ENCODE measurements around the gene MRPS16. TPM values are rescaled to one million over a fixed set of nuclear protein-coding genes. Genes with fewer than 3 reads are reported as not detected.

MRPS16 gene
- total RNA-seq, 4 donors from 2014 or later = 30.3 to 50.3 (median 43.8) TPM

DNA sequence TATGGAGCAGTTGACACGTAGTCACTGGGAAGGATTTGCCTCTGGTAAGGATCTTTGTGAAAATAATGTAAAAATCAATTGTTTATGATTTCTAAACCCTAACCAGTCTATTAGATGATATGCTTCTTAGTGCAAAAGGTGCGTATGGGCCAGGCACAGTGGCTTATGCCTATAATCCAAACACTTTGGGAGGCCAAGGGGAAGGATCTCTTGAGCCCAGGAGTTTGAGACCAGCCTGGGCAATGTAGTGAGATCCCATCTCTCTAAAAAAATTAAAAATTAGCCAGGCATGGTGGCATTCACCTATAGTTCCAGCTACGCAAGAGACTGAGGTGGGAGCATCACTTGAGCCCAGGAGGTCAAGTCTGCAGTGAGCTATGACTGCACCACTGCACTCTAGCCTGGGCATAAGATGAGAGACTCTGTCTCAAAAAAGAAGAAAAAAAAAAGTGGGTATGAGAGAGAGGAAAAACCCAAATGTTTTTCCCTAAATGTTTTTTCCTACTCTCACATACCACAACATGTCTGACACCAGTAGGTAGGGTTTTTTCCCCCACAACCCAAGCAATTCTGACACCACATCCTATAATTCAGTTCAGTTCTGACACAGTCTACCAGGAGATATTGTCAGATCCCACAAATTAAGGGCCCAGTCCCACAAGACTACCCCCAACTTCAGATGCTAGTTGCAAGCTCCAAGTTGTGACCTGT lies 41.9 kb downstream of the MRPS16 start:
- no peak overlapping the region for H3K27ac ChIP-seq

DNA sequence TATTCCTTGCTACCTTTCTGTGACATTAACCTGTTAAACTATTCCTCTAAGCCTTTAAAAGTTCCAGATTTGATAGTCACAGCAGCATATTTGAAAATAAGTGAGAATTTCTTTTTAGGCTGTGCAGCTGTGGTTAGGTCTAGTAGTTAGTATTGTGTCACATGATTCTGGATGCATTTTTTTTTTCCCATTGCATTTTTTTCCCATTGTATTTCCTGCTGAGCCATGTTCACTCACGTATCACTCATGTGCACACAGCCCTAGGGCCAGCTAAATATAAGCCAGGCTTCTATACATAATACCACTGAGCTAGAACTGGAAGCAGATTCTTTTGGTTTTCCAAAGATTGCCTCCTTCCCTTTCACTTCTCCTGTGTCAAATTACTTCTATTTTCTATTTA lies 42.7 kb downstream of the MRPS16 start:
- no peak overlapping the region for H3K4me3 ChIP-seq
- no peaks in the 10 kb centered on the region for H3K27me3 ChIP-seq
- DNase-seq (ENCODE audit: low spot score in 2 of 2) = no peak
- H3K36me3 ChIP-seq = peaks cover 18% of the 10 kb centered on the region
- H3K27ac ChIP-seq = no peak overlapping the region
- H3K4me1 ChIP-seq = no peaks in the 10 kb centered on the region
- TF ChIP-seq, protein P1, sequence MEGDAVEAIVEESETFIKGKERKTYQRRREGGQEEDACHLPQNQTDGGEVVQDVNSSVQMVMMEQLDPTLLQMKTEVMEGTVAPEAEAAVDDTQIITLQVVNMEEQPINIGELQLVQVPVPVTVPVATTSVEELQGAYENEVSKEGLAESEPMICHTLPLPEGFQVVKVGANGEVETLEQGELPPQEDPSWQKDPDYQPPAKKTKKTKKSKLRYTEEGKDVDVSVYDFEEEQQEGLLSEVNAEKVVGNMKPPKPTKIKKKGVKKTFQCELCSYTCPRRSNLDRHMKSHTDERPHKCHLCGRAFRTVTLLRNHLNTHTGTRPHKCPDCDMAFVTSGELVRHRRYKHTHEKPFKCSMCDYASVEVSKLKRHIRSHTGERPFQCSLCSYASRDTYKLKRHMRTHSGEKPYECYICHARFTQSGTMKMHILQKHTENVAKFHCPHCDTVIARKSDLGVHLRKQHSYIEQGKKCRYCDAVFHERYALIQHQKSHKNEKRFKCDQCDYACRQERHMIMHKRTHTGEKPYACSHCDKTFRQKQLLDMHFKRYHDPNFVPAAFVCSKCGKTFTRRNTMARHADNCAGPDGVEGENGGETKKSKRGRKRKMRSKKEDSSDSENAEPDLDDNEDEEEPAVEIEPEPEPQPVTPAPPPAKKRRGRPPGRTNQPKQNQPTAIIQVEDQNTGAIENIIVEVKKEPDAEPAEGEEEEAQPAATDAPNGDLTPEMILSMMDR (IDR thresholded peaks at IDR 0.05) = no peak
- TF ChIP-seq POLR2A (IDR thresholded peaks at IDR 0.05) = no peak
- TF ChIP-seq POLR2AphosphoS5 (IDR thresholded peaks at IDR 0.05) = no peak
- no peak for TF ChIP-seq EP300 (IDR thresholded peaks at IDR 0.05)
- H3K9me3 ChIP-seq = no peaks in the 10 kb centered on the region
- 23% methylated on average over 1 of the region's 1 CpG for WGBS

More for the DNA sequence above, 41.9 kb downstream of the MRPS16 start:
- TF ChIP-seq POLR2AphosphoS5 (IDR thresholded peaks at IDR 0.05) = no peak
- no peaks in the 10 kb centered on the region for H3K9me3 ChIP-seq
- no peaks in the 10 kb centered on the region for H3K27me3 ChIP-seq
- DNase-seq (ENCODE audit: low spot score in 2 of 2) = no peak
- 93% methylated on average over 3 of the region's 3 CpGs for WGBS
- H3K4me1 ChIP-seq = no peaks in the 10 kb centered on the region
- H3K36me3 ChIP-seq = peaks cover 18% of the 10 kb centered on the region
- H3K4me3 ChIP-seq = no peak overlapping the region

DNA sequence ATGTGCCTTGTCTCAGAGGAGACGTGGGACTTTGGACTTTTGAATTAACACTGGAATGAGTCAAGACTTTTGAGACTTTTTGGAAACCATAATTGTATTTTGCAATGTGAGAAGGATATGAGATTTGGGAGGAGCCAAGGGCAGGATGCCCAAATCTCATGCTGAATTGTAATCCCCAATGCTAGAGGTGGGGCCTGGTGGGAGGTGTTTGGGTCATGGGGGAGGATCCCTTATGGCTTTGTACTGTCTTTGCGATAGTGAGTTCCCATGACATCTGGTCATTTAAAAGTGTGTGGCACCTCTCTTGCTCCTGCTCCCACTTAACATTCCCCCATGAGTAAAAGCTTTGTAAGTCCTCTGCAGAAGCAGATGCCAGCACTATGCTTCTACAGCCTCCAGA lies 44.6 kb downstream of the MRPS16 start:
- Histone ChIP-seq H3K36me3 (peaks cover 20% of the 10 kb centered on the region), H3K9me3 (no peaks in the 10 kb centered on the region), H3K27ac (no peak overlapping the region), H3K27me3 (no peaks in the 10 kb centered on the region), H3K4me3 (no peak overlapping the region), H3K4me1 (no peaks in the 10 kb centered on the region)
- WGBS = 55% methylated on average over 2 of the region's 2 CpGs
- no peak for DNase-seq (ENCODE audit: low spot score in 2 of 2)
- TF ChIP-seq POLR2A (IDR thresholded peaks at IDR 0.05) = no peak
- TF ChIP-seq, protein P1 (IDR thresholded peaks at IDR 0.05) = no peak
- no peak for TF ChIP-seq EP300 (IDR thresholded peaks at IDR 0.05)
- no peak for TF ChIP-seq POLR2AphosphoS5 (IDR thresholded peaks at IDR 0.05)

DNA sequence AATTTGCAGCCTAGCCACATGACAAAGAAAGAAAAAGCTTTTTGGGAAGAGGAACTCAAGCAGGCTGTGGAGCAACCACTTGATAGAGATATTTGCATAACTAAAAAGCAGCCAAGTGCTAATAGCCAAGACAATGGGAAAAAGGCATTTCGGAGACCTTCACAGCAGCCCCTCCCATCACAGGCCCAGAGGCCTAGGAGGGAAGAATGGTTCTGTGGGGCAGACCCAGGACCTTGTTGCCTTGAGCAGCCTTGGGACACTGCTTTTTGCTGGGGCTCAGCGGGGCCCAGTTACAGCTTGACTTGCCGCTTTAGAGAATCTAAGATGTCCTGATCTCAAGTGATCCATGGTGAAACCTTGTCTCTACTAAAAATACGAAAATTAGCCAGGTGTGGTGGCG lies 46.1 kb downstream of the MRPS16 start:
- no peaks in the 10 kb centered on the region for H3K27me3 ChIP-seq
- no peak overlapping the region for H3K27ac ChIP-seq
- no peaks in the 10 kb centered on the region for H3K9me3 ChIP-seq
- peaks cover 25% of the 10 kb centered on the region for H3K36me3 ChIP-seq
- H3K4me1 ChIP-seq = no peaks in the 10 kb centered on the region
- H3K4me3 ChIP-seq = no peak overlapping the region
- no peak for TF ChIP-seq EP300 (IDR thresholded peaks at IDR 0.05)
- TF ChIP-seq POLR2A (IDR thresholded peaks at IDR 0.05) = no peak
- TF ChIP-seq, protein P1 (IDR thresholded peaks at IDR 0.05) = no peak
- TF ChIP-seq POLR2AphosphoS5 (IDR thresholded peaks at IDR 0.05) = no peak
- 99% methylated on average over 5 of the region's 5 CpGs for whole genome bisulfite sequencing
- no peak for DNase-seq (ENCODE audit: low spot score in 2 of 2)

DNA sequence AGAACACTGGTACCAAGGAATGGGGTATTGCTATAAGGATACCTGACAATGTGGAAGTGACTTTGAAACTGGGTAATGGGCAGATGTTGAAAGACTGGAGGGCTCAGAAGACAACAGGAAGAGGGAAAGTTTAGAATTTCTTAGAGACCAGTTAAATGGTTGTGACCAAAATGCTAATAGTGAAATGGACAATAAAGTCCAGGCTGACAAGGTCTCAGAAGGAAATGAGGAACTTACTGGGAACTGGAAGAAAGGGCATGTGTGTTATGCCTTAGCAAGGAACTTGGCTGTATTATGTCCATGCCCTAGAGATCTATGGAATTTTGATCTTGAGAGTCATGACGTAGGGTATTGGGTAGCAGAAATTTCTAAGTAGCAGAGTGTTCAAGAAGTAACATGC lies 46.6 kb downstream of the MRPS16 start:
- no peak for DNase-seq (ENCODE audit: low spot score in 2 of 2)
- H3K27me3 ChIP-seq = no peaks in the 10 kb centered on the region
- H3K36me3 ChIP-seq = peaks cover 22% of the 10 kb centered on the region
- H3K4me3 ChIP-seq = no peak overlapping the region
- TF ChIP-seq POLR2A (IDR thresholded peaks at IDR 0.05) (no peak), EP300 (IDR thresholded peaks at IDR 0.05) (no peak), POLR2AphosphoS5 (IDR thresholded peaks at IDR 0.05) (no peak)
- TF ChIP-seq, protein P1 (IDR thresholded peaks at IDR 0.05) = no peak
- H3K9me3 ChIP-seq = no peaks in the 10 kb centered on the region
- H3K4me1 ChIP-seq = no peaks in the 10 kb centered on the region
- H3K27ac ChIP-seq = no peak overlapping the region
- WGBS = 93% methylated on average over 1 of the region's 1 CpG

Data from suprapubic skin (tissue), 4 donors.